KBM-7 (cell line): ENCODE data around the gene KRT75.

Source experiments
- DNase-seq: peaks from one replicate; pipeline ENCODE4 v3.0.0-alpha.2; 2015
- in situ Hi-C: fragments of 300-500 bp; cut with MboI; formaldehyde crosslinking; loops from 2 replicates; pipeline ENCODE4 v1.14.3; 2020; ENCODE audit warnings: low sequenced_read_pairs, low pct_unique_long_range_greater_than_20kb, mixed read lengths

The KRT75 gene

DNA sequence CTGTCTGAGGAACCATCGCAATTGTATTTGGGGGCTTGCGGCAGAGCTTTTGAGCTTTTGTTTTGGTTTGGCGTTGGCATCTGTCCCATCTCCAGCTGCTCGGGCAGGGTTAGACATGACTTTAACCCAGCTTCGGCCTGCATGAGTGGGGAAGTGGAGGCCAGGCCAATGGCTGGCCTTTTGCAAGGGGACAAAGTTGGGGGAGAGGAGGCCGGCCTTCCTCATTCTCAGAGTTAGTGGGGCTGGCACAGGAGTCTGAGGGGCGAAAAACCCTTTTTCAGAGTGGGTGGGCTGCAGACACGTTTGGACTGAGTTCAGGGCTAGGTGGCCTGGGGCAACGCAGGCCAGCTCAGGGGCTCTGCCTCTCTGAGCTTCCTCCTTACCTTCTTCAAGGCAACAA, 33.3 kb downstream of the KRT75 start:
- in situ Hi-C loops, result no loop called here
- DNase-seq, result no peak

DNA sequence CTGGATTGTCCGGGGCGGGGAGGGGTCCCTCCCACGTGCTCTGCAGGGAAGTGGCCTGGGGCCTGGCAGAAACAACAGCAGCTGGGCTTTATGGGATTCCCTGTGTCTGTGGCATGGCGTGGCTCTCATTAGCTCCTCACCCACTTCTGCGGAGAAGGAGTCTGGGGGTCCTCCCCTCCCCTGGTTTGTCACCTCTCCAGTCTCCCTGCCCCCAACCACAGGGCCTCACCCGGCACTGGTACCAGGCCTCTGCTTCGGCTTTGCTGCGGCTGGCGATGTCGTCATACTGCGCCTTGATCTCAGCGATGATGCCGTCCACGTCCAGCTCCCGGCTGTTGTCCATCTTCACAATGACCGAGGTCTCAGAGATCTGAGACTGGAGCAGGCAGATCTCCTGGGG, 34.4 kb downstream of the KRT75 start:
- in situ Hi-C loops, result loop anchor here (25.0 kb wide), 1 partner anchor 588 kb away; no protein-coding TSS in a partner anchor
- DNase-seq, result no peak

DNA sequence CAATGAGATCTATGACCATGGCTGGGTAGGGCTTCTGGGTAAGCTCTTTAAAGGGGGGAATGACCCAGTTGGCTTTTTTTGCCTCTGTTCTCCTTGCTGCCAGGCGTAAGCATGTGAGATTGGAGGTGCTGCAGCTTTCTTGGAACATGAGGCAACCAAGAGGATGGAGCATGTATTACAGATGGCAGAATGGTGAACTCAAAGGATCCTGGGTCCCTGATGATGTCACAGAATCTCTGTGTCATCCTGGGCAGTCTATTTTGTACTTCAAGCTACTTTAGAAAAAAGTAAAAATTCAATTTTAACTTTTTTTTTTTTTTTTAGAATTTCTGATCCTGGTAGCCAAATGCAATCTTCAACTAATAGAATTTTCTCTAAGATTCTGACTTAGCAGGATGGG, 36.0 kb downstream of the KRT75 start:
- in situ Hi-C loops, result loop anchor here (25.0 kb wide), 1 partner anchor 589 kb away; no protein-coding TSS in a partner anchor
- no peak for DNase-seq

DNA sequence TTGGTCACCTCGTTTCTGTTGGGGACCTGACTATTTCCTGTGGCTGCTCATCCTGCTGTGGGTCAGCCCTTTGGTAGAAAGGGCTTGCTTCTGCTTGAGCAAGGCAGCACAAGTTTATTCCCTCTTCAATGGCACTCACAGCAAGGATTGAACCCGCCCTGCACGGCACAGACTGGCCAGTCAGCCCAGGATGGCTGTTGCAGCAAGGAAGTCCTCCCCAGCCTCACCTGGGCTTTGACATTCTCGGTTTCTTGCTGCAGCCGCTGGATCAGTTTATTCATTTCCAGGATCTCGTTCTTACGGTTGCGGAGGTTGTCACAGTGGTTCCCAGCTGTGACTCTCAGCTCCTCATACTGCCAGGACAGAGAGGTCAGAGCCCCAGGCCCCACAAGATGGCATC, 37.5 kb downstream of the KRT75 start:
- DNase-seq, result no peak
- in situ Hi-C loops, result loop anchor here (25.0 kb wide), 1 partner anchor 591 kb away; no protein-coding TSS in a partner anchor

DNA sequence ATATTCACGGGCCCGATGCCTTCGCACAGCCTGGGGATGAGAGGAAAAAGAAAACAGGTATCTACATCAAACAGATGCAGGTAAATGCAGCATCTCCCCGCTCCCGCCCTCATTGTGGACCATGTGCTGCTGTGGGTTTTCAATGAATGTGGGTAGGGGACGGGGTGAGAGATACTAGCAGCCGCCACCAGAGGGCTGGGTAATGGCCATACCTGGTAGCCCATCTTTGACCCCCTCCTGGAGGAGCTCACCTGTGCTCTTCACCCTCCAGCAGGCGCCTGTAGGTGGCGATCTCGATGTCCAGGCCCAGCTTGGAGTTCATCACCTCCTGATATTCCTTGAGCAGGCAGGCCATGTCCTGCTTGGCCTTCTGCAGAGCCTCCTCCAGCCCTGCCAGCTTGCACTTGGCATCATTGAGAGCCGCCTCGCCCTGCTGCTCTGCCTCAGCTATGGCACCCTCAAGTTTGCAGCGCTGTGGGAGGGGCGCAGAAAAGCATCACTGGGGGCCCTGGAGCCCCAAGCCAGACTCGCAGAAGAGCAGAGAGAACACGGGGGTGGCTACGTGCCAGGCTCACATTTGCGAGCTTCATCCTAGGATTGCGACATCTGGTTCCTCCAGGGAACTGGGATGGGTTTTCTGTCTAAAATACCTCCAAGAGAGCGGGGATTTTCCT, 38.3 kb downstream of the KRT75 start:
- in situ Hi-C loops, result loop anchor here (25.0 kb wide), 1 partner anchor 591 kb away; no protein-coding TSS in a partner anchor
- peak; percentile 3 for DNase-seq

DNA sequence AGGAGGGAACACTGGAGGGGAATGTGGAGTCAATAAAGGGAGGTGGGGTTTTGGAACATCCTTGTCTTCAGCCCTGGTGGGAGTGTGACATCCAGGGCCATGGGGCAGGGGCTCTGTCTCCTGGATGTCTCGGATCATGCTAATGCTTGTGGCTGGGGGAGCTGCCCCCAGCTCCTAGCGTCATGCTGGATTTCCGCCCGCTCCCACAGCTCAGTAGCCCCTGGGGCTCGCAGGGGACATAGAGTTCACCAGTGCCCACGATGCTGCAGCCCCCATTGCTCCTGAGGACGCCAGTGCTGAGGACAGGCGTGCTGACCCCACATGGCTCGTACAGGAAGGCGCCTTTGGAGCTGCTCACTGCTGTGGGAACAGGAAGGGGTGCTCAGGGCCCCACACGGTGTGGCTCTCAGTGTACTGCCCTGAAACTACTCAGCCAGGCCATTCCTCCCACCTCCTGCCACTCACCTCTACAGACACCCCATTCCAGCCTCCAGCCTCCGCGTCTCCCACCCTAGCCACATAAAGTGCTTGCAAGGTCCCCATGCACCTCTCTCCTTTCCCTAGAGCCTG, 39.2 kb downstream of the KRT75 start:
- DNase-seq, result no peak
- in situ Hi-C loops, result loop anchor here (25.0 kb wide), 1 partner anchor 592 kb away; no protein-coding TSS in a partner anchor

DNA sequence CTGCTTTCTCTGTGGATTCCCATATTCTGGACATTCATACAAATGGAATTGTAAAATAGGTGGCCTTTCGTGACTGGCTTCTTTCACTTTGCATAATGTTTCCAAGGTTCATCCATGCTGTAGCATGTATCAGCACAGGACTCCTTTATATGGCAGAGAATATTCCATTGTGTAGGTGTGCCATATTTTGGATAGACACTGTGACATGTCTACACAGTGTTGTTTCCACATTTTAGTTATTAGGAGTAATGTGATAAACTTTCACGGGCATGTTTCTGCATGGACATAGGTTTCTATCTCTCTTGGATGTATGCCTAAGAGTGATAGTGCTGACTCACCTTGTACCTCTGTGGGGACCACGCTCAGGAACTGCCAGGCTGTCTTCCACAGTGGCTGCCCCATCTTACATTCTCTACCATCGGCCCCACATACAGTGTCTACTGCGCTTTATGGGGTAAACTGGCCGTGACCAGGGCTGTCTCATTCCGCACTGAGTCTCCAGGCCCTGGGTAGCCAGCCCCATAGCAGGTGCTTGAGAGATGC, 41.6 kb downstream of the KRT75 start:
- in situ Hi-C loops, result loop anchor here (25.0 kb wide), 1 partner anchor 595 kb away; no protein-coding TSS in a partner anchor
- DNase-seq, result no peak

DNA sequence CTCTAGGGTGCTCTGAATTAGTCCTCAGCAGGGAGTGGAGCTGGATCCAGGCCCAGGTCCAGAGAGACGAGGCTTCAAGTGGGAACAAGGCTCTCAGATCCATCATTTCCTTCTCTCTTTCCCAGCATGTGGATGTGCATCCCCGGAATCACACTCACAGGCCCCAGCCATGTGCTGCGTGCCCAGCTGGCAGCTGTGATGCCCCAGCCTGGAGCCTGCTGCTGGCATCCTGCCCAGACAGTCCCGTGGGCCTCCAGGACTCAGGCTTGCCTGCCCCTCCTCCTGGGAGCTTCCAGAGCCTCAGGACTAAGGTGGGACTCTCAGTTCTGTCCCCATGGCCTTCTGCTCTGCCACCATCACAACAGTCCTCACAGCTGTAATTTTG, 42.6 kb downstream of the KRT75 start:
- no peak for DNase-seq
- in situ Hi-C loops, result loop anchor here (25.0 kb wide), 1 partner anchor 596 kb away; no protein-coding TSS in a partner anchor

DNA sequence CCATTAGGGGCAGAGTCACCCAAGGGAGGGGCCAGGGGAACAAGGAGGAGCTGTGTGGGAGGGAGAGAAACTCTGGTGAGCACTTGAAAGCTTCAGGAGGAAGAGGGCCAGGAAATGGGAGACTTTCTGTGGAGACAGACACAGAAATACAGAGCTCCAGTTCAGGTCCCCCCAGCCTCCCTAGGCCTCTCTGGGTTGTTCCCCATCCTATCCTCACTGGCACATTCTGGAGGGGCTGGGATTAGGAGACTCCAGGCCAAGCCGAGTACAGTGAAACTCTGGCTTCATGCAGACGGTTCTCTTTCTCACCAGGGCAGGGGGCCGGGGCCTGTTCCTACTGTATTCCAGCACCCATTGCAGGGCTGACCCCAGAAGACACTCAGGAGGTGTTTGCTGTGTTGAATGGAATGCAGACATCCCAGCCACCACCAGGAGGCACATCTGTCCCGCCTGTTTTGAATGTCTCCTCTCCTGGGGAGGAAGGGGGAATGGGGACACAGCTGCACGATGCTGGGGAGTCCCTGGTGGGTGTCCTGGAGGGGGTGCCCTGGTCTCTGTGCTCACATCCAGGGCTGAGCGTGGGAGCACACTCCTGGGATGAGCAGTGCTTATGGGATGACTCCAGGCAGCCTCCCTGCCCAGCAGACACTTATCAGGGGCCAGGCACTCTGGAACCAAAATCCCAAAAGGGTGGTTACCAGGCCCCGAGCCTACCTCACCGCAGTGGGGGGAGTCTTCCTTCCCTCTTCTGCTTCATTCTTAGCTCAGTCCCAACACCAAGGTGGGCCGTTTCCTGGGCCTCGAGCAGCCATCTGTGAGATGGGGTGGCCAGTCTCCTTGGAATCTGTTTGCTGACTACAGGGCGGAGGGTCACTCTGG, 43.2 kb downstream of the KRT75 start:
- in situ Hi-C loops, result loop anchor here (25.0 kb wide), 1 partner anchor 596 kb away; no protein-coding TSS in a partner anchor
- DNase-seq, result peak; percentile 11

DNA sequence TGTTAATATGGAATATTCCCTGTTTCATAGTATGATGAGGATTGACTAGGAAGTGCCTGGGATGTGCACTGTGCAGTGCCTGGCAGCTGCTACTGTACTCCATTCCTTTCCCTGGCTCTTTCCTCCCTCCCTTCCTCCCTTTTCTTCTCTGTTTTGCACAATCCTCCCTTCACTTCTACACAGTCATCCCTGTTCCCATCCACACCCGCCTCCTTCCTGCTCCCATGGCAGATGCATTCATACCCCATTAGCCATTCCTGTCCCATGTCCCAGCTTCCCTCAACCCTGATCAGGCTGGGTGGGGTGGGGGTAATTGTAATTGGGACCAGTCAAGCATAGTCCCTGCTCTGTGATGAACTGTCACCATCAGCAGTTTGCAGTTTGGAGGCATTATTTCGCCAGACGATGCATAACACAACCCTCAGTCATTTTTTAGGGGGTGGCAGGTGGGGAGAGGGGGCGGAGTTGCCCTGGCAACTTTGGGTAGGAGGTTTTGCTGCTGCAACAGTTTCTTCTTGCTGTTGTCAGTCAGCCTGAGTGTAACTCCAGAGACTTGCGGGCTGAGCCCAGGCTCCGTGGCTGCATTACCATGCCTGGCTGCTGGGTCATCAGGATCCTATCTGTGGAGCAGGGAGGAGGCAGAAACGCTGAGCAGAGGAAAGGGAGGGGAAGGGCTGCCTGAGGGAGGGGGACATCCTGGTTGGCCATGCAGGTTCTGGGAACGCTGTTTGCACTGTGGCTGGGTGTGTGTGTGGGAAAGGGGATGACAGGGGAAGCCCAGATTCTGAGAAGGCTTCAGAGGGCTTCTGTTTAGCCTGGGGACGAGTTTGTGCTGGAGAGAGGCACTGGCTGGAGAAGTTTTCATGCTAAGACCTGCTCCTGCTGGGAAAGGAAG, 44.6 kb downstream of the KRT75 start:
- no peak for DNase-seq
- in situ Hi-C loops, result loop anchor here (25.0 kb wide), 1 partner anchor 598 kb away; no protein-coding TSS in a partner anchor

DNA sequence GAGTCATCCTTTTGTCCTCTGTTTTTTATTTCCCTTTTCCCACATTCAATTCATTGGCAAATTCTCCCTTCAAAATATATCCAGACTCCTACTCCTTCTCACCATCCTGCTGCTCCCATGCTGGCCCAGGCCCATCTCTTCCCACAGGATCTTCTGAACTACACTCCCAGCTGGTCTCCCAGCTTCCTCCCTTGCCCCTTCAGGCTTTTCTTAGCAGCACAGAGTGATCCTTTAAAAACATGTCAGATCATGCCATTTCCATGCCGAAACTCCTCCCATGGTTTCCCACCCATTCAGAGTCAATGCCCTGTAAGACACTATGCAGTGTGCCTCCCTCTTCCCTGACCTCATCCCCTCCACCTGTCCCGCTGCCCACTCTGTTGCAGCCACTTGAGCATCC, 46.3 kb downstream of the KRT75 start:
- DNase-seq, result no peak
- in situ Hi-C loops, result loop anchor here (25.0 kb wide), 1 partner anchor 599 kb away; no protein-coding TSS in a partner anchor

DNA sequence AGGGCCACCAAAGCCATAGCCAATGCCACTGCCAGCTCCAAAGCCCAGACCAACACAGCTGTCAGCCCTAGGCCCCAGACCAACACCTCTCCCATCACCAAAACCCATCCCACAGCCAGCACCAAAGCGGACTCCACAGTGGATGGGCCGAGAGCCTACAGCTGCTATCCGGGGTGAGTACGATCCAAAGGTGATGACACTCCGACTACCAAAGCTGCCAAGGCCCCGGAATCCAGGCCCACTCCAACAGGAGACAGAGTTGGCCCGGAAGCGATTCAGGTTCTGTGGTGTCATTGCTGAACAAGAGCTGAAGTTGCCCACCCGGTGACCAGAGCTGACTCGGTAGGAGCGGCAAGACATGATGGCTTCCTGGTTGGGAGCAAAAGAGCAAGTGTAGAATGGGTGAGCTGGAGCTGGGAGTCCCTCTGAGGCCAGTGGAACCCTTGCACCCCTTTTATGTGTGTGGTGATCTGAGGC, 48.9 kb downstream of the KRT75 start, which contains the start of gene KRT84:
Gene KRT84 (minus strand): TSS at position 427 of the 477 bp plus-strand sequence. CDS start 67 bp downstream, at position 360.
- no peak for DNase-seq
- in situ Hi-C loops, result loop anchor here (25.0 kb wide), 1 partner anchor 602 kb away; no protein-coding TSS in a partner anchor

DNA sequence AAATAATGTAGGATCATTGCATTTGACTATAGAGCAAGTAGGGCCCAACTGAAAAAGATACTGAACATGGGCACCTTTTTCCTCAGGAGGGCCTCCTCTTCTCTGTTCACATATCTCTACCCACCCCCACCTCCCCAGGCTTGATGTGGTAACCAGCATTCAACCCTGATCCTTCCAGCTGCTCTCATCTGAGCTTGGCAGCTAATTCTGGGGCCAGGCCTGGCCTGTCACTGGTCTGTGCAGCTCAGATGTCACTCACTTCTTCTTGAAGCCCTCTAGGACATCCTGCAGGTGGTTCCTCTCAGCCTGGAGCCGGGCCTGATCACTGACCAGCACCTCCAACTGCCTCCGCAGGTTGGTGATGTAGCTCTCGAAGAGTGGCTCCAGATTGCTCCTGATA, 50.8 kb downstream of the KRT75 start:
- no peak for DNase-seq
- in situ Hi-C loops, result loop anchor here (25.0 kb wide), 1 partner anchor 604 kb away; no protein-coding TSS in a partner anchor

DNA sequence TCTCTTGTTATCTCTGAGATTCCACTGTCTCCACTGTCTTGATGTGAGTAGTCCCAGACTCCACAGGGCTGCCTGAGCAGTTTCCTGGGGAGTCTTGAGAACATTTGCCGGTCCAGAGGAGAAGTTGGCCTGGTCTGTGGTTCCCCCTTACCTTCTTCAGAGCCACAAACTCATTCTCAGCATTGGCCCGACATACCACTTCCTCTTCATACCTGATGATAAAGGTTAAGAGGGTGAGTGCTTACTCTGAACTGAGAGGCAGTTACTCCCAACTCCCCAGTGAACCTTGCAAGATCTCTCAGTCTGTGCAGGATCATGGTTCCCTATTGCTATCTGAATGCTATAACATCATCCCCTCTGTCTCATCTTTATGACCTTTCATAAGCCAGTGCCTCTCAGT, 51.3 kb downstream of the KRT75 start:
- in situ Hi-C loops, result loop anchor here (25.0 kb wide), 1 partner anchor 604 kb away; no protein-coding TSS in a partner anchor
- no peak for DNase-seq

DNA sequence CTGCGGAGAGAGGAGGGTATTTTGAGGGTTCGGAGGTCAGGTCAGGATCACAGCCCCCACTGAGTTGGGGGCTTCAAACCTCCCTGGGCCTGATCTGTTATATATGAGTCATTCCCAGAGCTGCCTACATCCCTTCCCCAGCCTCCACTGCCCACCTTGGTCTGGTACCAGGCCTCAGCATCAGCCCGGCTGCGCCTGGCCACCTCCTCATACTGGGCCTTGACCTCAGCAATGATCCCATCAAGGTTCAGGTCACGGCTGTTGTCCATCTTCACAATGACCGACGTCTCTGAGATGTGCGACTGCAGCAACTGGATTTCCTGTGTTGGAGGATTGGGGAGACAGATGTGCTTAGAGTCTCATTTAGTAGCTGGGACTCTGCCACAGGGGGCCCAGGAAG, 53.0 kb downstream of the KRT75 start:
- in situ Hi-C loops, result loop anchor here (25.0 kb wide), 1 partner anchor 606 kb away; no protein-coding TSS in a partner anchor

DNA sequence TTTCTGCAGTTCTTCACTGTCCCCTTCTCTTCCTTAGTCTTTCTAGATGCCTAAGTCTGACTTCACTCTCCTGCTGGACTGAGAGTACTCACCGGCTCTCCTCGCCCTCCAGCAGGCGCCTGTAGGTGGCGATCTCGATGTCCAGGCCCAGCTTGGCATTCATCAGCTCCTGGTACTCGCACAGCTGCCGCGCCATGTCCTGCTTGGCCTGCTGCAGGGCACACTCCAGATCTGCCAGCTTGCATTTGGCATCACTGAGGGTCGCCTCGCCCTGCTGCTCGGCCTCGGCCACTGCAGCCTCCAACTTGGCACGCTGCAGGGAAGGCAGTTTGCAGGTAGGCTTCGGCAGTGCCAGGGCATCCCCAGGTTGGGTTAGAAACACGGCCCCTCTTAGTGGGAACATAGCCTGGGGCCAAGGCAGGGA, 53.9 kb downstream of the KRT75 start:
- in situ Hi-C loops, result loop anchor here (25.0 kb wide), 1 partner anchor 607 kb away; no protein-coding TSS in a partner anchor
- peak; percentile 17 for DNase-seq

More for the DNA sequence above, 53.0 kb downstream of the KRT75 start:
- DNase-seq, result no peak

DNA sequence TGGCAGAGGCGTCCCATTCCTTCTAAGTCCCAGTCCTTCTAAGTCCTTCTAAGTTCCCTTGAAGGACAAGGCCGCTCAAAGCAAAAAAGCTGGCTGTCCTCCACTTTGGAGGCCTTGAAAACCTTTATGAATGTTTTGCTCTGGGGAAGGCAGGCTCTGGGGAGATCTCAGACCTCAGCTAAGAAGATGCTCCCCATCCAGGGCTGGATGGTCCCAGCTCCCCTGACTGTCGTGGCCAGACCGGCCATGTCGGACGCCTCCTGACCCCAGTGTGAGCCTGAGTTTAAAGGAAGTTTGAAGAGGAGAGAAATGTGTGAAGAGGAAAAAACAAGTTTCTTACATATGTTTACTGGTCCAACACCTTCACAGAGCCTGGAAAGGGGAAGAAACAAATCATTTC, 54.6 kb downstream of the KRT75 start:
- in situ Hi-C loops, result loop anchor here (10.0 to 25.0 kb wide), 2 partner anchors 495 to 608 kb away; no protein-coding TSS in a partner anchor
- no peak for DNase-seq
